Measurements from ENCODE around the gene URB2.
"Not testable (repeated sequence)": the region's sequence is repeated elsewhere in the genome, so short reads cannot be mapped to it uniquely, and the experiment has no call there.

The URB2 gene

GRCh38 chr1:229693129-229693900 lies 67.3 kb downstream of the URB2 start:
- no peak for DNase-seq (ENCODE audit: low read depth)

- DNase-seq (ENCODE audit: low read depth): peak; percentile 76
These were observed 68.1 kb downstream of the URB2 start for GRCh38 chr1:229694053-229694693.

- DNase-seq (ENCODE audit: low read depth): no peak
These were observed 70.3 kb downstream of the URB2 start for GRCh38 chr1:229696385-229696784.

GRCh38 chr1:229699613-229700267 lies 73.7 kb downstream of the URB2 start:
- DNase-seq (ENCODE audit: low read depth): peak; percentile 17

- DNase-seq (ENCODE audit: low read depth): no peak
These were observed 78.1 kb downstream of the URB2 start for GRCh38 chr1:229704157-229704556.

- not testable (repeated sequence) for DNase-seq (ENCODE audit: low read depth)
These were observed 79.1 kb downstream of the URB2 start for GRCh38 chr1:229705152-229705551.

GRCh38 chr1:229707127-229707526 lies 81.1 kb downstream of the URB2 start:
- DNase-seq (ENCODE audit: low read depth): not testable (repeated sequence)

GRCh38 chr1:229709500-229710013 lies 83.5 kb downstream of the URB2 start:
- no peak for DNase-seq (ENCODE audit: low read depth)

Measured in EH (cell line).